GM04504 (cell line): ENCODE measurements around the gene HTRA2.
"Not testable (repeated sequence)": the region's sequence is repeated elsewhere in the genome, so short reads cannot be mapped to it uniquely, and the experiment has no call there.

Experiments
- DNase-seq: peaks from one replicate; pipeline ENCODE4 v3.0.0-alpha.2; 2012; ENCODE audit warnings: low read depth

HTRA2 gene

DNA sequence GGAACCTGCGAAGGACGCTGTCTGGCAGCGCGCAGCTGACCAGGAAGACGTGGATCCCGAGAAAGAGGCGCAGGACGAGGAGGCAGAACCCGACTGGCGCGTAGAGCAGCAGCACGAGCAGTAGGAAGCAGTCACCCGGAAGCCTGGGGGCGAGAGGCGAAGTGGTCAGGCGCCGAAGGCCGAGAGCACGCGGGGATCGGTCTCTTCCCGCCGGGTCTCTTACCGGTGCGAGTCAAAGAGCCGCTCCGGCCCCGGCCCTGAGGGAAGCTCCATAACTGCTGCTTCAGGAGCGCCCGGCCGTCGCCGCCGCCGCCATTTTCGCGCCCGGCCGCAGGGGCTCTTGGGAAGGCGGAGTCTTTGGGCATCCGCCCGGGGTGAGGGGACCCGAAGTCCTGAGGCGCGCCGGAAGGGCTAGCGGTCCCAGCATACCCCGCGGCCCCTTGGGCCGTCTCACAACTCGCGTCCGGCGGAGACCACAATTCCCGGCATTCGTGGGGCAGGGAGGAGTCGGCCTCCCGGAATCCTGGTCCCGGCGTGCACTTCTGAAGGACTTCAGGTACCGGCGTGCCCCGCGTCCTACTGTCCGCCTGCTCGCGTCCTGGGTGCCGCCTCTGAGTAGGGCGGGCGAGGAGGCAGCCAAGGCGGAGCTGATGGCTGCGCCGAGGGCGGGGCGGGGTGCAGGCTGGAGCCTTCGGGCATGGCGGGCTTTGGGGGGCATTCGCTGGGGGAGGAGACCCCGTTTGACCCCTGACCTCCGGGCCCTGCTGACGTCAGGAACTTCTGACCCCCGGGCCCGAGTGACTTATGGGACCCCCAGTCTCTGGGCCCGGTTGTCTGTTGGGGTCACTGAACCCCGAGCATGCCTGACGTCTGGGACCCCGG, at the start of gene HTRA2, which contains the start of gene AUP1:
TSS of gene HTRA2 (plus strand) at position 577 of the 882 bp plus-strand sequence. CDS start at position 651, 74 bp downstream.
TSS of gene AUP1 (minus strand) at position 350 of the 882 bp plus-strand sequence. CDS start at position 273, 77 bp downstream.
- DNase-seq: peak; percentile 99

DNA sequence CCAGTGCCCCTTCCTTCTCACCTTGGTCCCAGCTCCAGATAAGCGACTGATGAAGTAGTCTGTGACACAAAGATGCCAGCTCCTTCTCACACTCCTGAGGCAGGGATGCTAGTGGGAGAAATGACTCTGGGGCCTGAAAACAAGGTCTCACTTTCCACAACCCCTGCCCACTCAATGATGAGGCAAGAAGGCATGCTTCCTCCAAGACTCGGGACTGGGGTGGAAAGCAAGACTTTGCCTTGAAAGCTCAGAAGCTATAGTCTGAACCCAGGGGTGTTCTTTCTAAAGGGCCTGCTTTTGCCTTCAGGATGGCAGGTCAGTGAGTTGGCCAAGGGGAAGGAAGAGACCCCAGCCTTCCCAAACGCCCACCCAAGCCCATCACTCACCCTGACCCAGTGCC, 48.3 kb upstream of the HTRA2 start:
- DNase-seq: no peak

DNA sequence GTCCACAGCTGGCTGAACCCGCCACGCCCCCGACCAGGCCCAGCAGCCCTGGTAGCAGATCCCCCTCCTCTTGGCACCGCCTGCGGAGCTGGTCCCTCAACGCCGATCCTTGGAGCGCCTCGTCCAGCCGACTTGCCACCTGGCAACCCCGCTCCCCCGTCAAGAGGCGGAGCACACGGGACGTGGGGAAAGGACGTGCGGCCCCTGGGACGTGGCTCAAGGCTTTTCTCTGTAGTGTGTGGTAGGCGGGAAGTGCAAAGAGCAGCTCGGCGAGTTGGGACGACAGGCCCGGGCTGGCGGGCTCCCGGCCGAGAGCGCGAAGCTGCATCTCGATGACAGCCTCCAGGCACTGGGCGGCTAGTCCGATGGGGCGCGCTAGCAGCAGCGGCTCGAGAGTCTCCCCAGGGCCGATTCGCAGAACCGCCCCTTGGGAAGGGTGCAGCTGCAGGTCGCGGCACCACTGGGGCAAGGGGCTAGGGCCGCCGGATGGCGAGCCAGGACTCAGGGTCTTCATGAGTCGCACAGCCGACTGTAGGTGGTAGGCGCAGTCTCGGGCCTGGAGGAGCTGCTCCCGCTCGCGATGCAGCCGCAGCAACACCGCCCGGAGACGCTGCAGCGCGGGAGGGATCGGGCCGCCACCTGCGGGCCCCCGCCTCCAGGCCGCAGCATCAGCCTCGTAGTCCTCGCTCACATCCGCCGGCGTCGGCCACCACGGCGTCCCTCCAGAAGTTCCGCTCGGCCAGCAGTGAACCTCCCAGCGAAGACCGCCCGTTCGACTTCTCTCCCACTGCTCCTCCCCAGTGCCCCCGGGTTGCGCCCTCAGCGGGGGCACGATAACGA, 47.6 kb upstream of the HTRA2 start:
- DNase-seq: no peak

DNA sequence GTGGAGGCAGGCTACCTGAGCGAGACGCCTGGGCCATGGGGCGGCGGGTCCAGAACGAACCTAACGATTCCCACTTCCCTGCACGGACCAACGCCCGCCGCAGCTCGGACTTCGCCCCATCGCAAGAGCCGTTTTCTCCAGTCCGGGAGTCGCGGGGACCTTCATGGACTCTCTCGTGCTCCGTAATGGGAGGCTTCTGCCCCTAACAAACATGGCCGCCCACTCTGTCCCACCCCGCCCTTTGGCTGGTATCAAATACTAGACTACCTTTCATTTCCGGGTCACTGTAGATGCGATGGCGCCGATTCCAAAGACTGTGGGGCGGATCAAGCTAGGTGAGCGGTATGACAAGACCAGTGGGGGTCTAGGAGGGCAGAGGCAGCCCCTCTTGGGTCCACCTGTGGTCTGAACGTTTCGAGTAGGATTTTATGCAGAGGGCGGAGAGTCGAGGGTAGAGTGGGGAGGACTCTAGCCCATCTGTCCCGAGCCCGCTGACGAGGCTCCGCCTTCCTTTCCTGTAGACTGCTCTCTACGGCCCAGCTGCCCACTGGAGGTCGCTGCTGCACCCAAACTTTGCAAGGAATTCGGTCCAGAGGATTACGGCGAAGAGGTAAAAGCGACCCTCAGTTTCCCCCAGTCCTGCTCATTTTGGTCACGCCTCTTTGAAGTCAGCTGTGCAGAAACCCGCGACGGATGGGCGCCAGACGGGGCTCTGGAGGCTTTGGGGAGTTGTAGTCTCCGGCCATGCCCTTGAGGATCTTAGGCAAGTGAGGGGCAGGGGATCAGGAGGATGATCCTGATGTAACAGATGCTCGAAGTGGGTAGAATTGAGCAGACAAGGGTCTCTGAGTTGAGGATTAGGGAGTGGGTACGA, 46.7 kb upstream of the HTRA2 start, which contains the start of the genes CCDC142 and TTC31:
TSS of gene CCDC142 (minus strand) at position 198 of the 874 bp plus-strand sequence. CDS start at position 37, 161 bp downstream.
TSS of gene TTC31 (plus strand) at position 281 of the 874 bp plus-strand sequence. CDS start at position 296, 15 bp downstream.
- DNase-seq: peak; percentile 91

DNA sequence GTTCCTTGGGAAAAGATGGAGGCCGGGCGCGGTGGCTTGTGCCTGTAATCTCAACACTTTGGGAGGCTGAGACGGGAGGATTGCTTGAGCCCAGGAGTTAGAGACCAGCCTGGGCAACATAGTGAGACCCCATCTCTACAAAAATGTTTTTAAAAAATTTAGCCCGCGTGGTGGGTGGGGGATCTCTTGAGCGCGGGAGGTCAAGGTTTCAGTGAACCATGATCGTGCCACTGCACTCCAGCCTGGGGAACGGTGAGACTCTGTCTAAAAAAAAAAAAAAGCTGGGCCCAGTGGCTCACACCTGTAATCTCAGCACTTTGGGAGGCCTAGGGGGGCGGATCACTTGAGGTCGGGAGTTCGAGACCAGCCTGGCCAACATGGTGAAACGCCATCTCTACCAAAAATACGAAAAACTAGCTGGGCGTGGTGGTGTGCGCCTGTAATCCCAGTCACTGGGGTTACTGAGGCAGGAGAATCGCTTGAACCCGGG, 46.0 kb upstream of the HTRA2 start:
- DNase-seq: not testable (repeated sequence)

DNA sequence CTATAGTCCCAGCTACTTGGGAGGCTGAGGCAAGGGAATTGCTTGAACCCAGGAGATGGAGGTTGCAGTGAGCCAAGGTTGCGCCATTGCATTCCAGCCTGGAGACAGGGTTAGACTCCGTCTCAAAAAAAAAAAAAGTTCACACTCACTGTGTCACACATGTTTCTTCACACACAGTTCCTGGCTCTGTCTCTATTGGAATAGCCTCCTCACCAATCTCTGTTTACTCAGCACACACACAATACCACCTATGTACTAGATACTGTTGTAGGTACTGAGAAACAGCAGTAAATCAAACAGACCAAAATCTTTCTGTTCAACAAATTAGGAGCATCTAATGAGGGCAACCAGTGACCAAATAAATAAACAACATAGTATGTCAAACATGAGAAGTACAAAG, 43.6 kb upstream of the HTRA2 start:
- DNase-seq: no peak

DNA sequence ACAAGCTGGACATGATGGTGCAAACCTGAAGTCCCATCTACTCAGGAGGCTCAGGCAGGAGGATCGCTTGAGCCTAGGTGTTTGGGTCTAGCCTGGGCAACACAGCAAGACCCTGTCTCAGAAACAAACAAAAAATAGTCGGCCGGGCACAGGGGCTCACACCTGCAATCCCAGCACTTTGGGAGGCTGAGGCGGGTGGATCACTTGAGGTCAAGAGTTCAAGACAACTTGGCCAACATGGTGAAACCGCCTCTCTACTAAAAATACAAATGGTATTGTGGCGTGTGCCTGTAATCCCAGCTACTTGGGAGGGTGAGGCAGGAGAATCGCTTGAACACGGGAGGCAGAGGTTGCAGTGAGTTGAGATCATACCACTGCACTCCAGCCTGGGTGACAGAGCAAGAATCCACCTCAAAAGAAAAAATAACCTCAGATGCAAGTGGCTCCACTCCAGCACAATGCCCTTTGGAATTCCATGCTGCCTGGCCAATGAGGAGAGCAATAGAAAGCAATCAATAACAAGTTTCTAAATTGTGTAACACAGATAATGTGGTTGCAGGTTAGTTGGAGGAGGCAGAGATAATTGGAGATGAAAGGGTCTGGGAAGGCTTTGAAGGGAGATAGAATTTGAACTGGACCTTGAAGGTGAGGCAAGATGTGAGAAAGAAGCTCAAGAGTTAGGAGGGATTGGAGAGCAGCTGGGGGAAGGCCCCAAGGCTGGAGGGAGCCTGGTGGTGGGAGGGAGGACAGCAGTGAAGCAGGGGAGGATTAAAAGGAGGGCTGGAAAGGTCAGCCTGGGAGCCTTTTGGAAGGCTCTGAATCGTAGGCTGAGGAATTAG, 40.9 kb upstream of the HTRA2 start:
- DNase-seq: no peak

DNA sequence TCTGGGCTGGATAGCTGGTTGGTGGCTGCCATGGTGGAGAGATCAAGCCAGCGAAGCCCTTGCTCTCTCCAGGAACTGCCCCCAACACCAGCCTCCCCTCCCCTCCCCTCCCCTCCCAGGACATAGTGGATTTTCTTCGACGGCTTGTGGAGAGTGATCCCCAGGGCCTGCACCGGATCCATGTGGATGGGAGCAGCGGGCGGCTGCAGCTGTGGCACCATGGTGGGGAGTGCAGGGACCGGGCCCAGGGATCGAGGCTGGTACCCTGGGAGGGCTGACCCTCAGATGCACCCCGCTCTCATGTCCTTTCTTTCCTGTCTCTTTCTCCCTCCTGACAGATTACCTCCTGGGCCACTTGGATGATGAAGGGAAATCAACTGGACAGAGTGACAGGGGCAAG, 39.8 kb upstream of the HTRA2 start:
- no peak for DNase-seq

DNA sequence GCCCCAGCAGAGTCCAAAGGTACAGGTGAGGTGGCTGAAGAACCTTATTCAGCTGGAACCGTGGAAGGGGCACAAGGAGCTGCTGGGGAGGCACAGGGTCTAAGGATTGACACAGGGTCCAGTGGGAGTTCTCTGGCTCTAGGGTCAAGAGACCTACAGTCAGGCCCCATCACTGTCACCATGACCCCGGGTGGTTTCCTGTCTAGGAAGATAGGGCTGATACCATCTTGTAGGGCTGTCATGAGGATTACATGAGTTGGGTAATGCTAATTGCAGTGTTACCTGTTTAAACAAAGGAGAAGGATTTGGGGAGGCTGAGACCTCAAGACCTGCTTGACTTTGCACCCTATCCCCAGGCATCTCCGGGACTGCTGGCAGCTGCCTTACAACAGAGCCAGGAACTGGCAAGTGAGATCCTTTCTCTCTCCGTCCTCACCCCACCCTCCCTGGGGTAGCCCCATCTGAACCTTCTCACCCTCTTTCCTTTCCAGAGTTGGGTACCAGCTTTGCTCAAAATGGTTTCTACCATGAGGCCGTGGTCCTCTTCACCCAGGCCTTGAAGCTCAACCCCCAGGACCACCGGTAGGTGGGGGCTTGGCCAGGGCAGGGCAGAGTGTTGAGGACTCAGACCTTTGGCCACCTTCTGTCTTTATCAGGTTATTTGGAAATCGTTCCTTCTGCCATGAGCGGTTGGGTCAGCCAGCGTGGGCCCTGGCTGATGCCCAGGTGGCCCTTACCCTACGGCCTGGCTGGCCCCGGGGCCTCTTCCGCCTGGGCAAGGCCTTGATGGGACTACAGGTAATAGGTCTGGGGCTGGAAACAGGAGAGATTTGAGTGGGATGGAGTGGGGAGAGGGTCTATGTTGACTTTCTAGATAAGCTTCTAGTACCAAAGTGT, 37.8 kb upstream of the HTRA2 start:
- no peak for DNase-seq

DNA sequence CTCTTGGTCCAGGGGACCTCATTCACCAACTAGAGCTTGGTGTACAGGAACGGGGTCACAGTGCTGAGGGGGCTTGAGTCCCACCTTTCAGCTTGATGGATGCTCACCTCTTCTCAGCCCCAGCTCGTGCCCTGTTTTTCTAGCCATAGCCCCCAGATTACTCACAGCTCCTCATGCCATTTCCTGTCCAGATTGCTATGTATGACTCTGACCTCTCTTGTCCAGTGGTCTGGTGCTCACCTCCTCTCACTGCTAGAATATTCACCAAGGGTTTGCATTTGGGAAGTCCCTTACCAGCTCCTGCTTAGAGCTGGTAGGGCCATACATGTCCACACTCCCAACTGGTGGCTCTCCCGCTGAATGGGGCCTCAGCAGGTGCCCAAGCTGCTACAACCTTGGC, 36.2 kb upstream of the HTRA2 start:
- no peak for DNase-seq

DNA sequence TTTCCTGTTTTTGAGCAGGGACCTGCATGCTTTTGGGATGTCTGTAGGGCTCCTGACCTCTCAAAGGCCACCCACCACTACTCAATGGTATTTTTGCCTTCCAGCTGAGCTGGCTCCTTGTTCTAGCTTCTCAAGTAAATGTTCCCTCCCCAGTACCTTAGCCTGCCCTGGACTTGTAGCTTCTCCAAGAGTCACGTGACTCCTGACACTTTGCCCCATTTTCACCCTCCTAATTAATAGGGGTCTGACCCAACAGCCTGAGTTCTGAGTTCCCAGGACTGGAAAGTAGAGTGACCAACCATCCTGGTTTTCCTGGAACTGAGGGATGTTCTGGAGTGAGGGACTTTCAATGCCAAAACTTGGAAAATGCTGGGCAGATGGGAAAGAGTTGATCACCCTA, 34.3 kb upstream of the HTRA2 start:
- no peak for DNase-seq

DNA sequence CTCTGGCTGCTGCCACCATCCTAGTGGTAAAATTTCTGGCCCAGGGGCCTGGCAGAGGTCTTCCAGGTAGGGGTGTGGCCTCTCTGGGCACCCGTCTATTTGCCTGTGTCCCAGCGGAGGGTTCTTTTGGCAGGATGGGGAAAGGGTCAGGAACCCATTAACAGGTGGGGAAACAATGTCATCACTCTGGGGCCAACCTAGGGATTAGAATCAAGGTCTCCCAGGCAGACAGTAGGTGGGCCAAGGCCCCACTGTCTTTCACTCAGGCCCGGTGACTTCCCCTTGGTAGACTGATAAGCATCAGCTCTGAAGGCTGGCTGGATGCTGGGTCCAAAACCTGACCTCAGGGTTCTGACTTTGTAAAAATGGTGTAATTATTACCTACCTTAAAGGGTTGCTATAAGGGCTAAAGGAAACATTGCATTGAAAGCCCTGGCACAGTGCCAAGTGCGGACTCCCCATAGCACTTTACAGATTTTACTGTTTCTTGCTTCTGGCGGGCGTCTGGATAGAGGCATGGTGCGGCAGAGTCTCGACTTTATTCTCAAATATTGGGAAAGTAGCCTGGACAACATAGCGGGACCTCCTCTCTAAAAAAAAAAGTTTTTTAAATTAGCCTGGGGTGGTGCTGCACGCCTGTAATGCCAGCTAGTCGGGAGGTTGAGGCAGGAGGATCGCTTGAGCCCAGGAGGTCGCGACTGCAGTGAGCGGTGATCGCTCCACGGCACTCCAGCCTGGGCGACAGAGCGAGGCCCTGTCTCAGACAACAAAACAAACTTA, 32.5 kb upstream of the HTRA2 start:
- no peak for DNase-seq

DNA sequence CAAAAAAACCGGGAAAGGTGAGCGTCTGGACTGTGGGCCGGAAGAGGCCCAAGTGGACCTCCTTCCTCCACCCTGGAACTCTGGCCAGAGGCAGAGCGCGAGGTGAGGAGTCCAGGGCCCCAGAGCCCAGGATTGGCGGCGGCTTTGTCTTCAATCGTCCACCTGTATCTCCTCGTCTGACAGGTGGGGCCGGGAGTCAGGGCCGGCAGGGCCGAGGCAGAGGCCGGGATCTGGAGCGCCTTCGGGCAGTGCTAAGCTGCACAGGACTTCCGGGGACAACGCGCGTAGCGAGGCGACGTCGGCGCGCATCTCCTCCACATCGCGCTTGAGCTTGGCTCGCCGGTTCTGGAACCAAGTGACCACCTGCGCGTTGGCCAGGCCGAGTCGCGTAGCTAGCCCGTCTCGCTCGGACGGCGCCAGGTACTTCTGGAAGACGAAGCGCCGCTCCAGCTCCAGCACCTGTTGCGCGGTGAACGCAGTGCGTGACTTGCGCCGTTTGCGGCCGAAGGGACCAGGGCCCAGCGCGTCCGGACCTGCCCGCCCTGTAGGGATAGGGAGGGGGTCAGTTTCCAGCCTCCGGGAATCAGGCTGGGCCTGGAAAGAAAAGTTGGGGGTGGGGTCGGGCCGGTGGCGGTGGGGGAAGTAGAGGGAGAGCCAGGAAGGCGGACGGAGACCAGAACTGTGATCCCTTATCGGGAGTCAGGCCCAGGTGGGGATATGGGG, 31.8 kb upstream of the HTRA2 start:
- no peak for DNase-seq

DNA sequence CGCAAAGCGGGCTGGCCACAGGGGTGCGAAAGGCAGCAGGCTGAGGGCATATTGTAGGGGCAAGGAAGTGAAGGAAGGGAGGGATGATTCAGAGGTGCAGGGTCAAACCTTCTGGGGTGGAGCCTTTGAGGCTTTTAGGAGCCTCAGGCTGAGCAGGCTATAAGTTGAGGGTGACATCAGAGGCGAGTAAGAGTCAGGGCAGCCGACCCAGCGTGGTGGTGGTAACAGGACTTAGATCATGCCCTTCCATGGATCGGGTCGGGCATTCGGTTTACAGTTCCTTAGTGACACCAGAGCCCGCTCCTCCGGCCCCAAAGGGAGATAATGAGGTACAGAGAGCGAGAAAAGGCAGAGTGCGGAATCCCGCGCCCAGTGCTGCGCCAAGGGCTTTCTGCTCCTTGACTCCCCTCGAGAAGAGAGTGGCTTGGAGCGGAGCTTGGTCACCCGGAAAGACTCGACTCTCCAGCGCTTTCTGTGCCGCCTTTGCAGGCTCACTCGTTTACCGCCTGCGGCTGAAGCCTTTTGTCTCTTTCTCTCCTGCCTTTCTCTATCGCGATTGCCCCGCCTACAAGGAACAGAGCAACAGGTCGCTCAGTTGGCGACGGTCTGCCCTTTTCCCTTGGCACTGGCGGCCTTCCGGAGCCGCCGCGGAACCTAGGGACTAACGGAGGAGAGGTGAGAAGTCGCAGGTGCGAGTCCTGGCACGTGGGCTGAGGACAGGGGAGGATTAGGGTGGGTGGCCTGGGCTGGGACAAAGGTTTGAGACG, 31.1 kb upstream of the HTRA2 start:
- DNase-seq: no peak

DNA sequence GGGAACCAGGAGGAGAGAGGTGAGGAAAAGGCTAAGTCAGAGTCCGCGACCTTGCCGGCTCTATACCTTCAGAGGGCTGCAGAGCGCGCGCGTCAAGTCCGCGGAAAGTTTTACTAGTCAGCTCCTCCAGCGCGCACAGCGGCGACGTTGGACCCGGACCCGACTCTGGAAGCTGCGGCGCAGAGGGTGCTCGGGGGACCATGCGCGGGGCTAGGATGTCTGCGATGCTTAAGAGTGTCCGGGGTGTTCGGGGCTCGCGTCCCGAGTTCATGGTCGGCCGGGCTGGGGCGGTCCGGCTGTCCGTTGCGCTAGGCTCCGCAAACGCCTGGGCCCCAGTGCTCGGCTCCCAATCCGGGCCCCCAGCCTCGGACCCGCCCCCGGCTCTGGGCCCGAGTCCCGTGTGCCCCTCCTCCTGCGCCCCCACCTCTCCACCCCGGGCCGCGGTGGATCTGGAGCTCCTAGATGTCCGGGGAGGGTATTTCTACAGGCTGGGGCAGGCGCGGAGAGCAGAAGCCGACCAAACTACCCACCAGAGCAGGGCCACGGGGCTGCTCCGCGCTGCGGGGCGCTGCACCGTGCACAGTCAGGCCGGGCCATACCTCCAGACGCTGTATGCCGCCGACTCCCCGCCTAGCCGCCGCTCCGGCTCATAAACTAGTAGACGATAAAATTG, 30.3 kb upstream of the HTRA2 start, which contains the start of gene LBX2:
TSS of gene LBX2 (minus strand) at position 337 of the 673 bp plus-strand sequence. CDS start at position 271, 66 bp downstream.
- DNase-seq: no peak

DNA sequence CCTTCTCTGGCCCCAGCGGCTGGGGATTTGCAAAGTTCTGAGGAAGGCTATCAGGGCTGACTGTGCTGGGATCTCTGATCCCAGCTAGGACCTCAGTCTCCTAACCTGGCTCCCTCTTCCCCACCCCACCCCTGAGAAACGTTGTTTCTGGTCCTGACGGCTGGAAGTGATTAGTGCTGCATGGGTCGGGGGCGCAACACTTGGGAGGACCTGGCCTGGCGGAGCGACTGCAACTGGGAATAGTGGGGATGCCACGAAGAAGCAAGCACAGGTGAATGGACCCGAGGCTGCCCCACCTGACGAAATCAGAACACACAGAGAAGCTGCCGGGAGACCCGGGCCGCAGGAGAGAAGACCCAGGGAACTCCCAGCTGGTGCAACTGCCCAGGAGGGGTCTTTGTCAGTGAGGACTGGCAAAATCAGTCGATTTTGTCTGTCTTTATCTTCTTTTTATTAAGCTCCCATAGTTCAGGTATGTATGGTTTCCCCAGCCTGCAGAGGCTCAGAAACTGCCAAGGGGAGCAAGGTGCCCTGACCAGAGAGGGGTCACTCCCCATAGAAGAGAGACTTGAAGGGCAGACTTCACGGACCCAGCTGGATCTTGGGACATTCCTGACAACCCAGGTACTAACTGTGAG, 29.7 kb upstream of the HTRA2 start:
- no peak for DNase-seq
